Uterus (tissue), 2 donors: ENCODE measurements around the gene KIF27.
"Not testable (repeated sequence)": the region's sequence is repeated elsewhere in the genome, so short reads cannot be mapped to it uniquely, and the experiment has no call there.

Experiments
- POLR2A ChIP-seq, 2 donors: fragments of 450-650 bp; IDR thresholded peaks; one replicate each; pipeline ENCODE4 v1.6.1; 2016; ENCODE audit warnings: antibody characterized with exemption in 2 of 2, mild to moderate bottlenecking in 1 of 2, moderate library complexity in 1 of 2
- TF ChIP-seq, protein P1 (sequence below), 4 experiments: fragments of 200-600 bp in 2 of 4; fragments of 450-650 bp in 2 of 4; sonication (generic) in 2 of 4; IDR thresholded peaks; one replicate each; pipeline ENCODE4 v1.5.1; 2016 to 2019; ENCODE audit warnings: antibody characterized with exemption in 4 of 4, mild to moderate bottlenecking in 2 of 4, moderate library complexity in 1 of 4

DNA sequence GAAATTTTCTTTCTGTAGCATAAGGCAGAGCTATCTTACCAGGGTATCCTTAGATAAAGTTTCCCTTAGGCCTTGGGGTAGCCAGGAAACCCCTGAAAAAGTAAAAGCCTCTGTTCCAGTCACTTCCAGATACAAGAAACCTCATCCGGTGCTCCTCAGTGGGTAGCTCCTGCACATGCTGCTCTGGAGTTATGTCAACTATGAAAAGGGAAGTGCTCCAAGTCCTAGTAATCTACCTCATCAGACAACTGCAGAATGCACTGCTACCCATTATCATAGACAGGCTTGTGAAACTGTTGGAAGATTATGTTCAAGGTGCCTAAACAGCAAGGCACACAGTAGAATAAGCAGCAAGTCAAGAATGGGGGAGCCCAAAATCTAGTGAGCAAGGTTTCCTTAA, 112.0 kb downstream of the KIF27 start:
- TF ChIP-seq, protein P1, sequence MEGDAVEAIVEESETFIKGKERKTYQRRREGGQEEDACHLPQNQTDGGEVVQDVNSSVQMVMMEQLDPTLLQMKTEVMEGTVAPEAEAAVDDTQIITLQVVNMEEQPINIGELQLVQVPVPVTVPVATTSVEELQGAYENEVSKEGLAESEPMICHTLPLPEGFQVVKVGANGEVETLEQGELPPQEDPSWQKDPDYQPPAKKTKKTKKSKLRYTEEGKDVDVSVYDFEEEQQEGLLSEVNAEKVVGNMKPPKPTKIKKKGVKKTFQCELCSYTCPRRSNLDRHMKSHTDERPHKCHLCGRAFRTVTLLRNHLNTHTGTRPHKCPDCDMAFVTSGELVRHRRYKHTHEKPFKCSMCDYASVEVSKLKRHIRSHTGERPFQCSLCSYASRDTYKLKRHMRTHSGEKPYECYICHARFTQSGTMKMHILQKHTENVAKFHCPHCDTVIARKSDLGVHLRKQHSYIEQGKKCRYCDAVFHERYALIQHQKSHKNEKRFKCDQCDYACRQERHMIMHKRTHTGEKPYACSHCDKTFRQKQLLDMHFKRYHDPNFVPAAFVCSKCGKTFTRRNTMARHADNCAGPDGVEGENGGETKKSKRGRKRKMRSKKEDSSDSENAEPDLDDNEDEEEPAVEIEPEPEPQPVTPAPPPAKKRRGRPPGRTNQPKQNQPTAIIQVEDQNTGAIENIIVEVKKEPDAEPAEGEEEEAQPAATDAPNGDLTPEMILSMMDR (IDR thresholded peaks at IDR 0.05): not testable (repeated sequence)
- TF ChIP-seq POLR2A (IDR thresholded peaks at IDR 0.05): not testable (repeated sequence)
